MG63 (cell line): ENCODE results near the gene MBNL1. TPM values are rescaled to one million over a fixed set of nuclear protein-coding genes. Genes with fewer than 3 reads are reported as not detected.
A peak's percentile ranks its signal among the peaks of the same experiment; 100 is the strongest.

Experiments used
- DNase-seq: peaks from one replicate; pipeline ENCODE4 v3.0.0-alpha.2; 2020
- H3K27me3 ChIP-seq: fragments of 250-450 bp; sonication (Bioruptor Pico); 2 replicates; pipeline ENCODE4 v1.5.1; 2020; ENCODE audit warnings: mild to moderate bottlenecking, moderate library complexity
- H3K36me3 ChIP-seq: fragments of 250-450 bp; sonication (Bioruptor Pico); 2 replicates; pipeline ENCODE4 v1.5.1; 2020; ENCODE audit warnings: mild to moderate bottlenecking, moderate library complexity
- H3K4me3 ChIP-seq: fragments of 250-450 bp; sonication (Bioruptor Pico); 2 replicates; pipeline ENCODE4 v1.5.1; 2020; ENCODE audit warnings: mild to moderate bottlenecking, moderate library complexity
- H3K9me3 ChIP-seq: fragments of 250-450 bp; sonication (Bioruptor Pico); 2 replicates; pipeline ENCODE4 v1.5.1; 2020; ENCODE audit warnings: mild to moderate bottlenecking, moderate library complexity
- total RNA-seq: library from RNA; depleted of rRNA; stranded (reverse); fragments of >200 nt; shearing (Covaris generic); gene quantifications from 2 replicates; pipeline ENCODE4 v1.2.3, GENCODE V29; 2014; ENCODE audit warnings: low replicate concordance

MBNL1 gene
- total RNA-seq, 1 experiment from 2014 or later, result 171 TPM

GRCh38 chr3:152299249-152299976 is 30.7 kb downstream of the MBNL1 start:
- Histone ChIP-seq H3K4me3 (peak overlapping the region; percentile 40), H3K36me3 (peaks cover 67% of the 10 kb centered on the region), H3K27me3 (no peaks in the 10 kb centered on the region), H3K9me3 (no peaks in the 10 kb centered on the region)
- DNase-seq, result peak; percentile 51

- H3K4me3 ChIP-seq, result peak overlapping the region; percentile 40
- H3K9me3 ChIP-seq, result no peaks in the 10 kb centered on the region
- H3K36me3 ChIP-seq, result peaks cover 73% of the 10 kb centered on the region
- DNase-seq, result peak; percentile 29
- no peaks in the 10 kb centered on the region for H3K27me3 ChIP-seq
Observed at GRCh38 chr3:152300029-152300731, 31.5 kb downstream of the MBNL1 start.

- H3K36me3 ChIP-seq, result peaks cover 74% of the 10 kb centered on the region
- peak overlapping the region; percentile 40 for H3K4me3 ChIP-seq
- no peak for DNase-seq
- H3K27me3 ChIP-seq, result no peaks in the 10 kb centered on the region
- H3K9me3 ChIP-seq, result no peaks in the 10 kb centered on the region
Observed at GRCh38 chr3:152301745-152302181, 33.0 kb downstream of the MBNL1 start.

GRCh38 chr3:152302521-152303021 is 33.8 kb downstream of the MBNL1 start:
- peak; percentile 72 for DNase-seq
- H3K27me3 ChIP-seq, result no peaks in the 10 kb centered on the region
- peaks cover 82% of the 10 kb centered on the region for H3K36me3 ChIP-seq
- H3K4me3 ChIP-seq, result peak overlapping the region; percentile 40
- H3K9me3 ChIP-seq, result no peaks in the 10 kb centered on the region

- Histone ChIP-seq H3K9me3 (no peaks in the 10 kb centered on the region), H3K4me3 (no peak overlapping the region), H3K27me3 (no peaks in the 10 kb centered on the region), H3K36me3 (peaks cover 87% of the 10 kb centered on the region)
- no peak for DNase-seq
Observed at GRCh38 chr3:152304160-152304559, 35.4 kb downstream of the MBNL1 start.

GRCh38 chr3:152305075-152305474 is 36.3 kb downstream of the MBNL1 start:
- Histone ChIP-seq H3K9me3 (no peaks in the 10 kb centered on the region), H3K36me3 (peaks cover 82% of the 10 kb centered on the region), H3K27me3 (no peaks in the 10 kb centered on the region), H3K4me3 (no peak overlapping the region)
- no peak for DNase-seq

- Histone ChIP-seq H3K36me3 (peaks cover 71% of the 10 kb centered on the region), H3K4me3 (no peak overlapping the region), H3K27me3 (no peaks in the 10 kb centered on the region), H3K9me3 (no peaks in the 10 kb centered on the region)
- no peak for DNase-seq
Observed at GRCh38 chr3:152307829-152308474, 39.2 kb downstream of the MBNL1 start.

- Histone ChIP-seq H3K9me3 (no peaks in the 10 kb centered on the region), H3K36me3 (peaks cover 70% of the 10 kb centered on the region), H3K27me3 (no peaks in the 10 kb centered on the region), H3K4me3 (no peak overlapping the region)
- DNase-seq, result no peak
Observed at GRCh38 chr3:152308475-152308844, 39.7 kb downstream of the MBNL1 start.

GRCh38 chr3:152309031-152309430 is 40.3 kb downstream of the MBNL1 start:
- Histone ChIP-seq H3K36me3 (peaks cover 69% of the 10 kb centered on the region), H3K4me3 (no peak overlapping the region), H3K9me3 (no peaks in the 10 kb centered on the region), H3K27me3 (no peaks in the 10 kb centered on the region)
- DNase-seq, result no peak

GRCh38 chr3:152309535-152310307 is 41.0 kb downstream of the MBNL1 start:
- DNase-seq, result no peak
- Histone ChIP-seq H3K36me3 (peaks cover 67% of the 10 kb centered on the region), H3K4me3 (no peak overlapping the region), H3K9me3 (no peaks in the 10 kb centered on the region), H3K27me3 (no peaks in the 10 kb centered on the region)

GRCh38 chr3:152313430-152313829 is 44.7 kb downstream of the MBNL1 start:
- DNase-seq, result no peak
- Histone ChIP-seq H3K27me3 (no peaks in the 10 kb centered on the region), H3K4me3 (no peak overlapping the region), H3K9me3 (no peaks in the 10 kb centered on the region), H3K36me3 (peaks cover 55% of the 10 kb centered on the region)

- Histone ChIP-seq H3K9me3 (no peaks in the 10 kb centered on the region), H3K27me3 (no peaks in the 10 kb centered on the region), H3K36me3 (peaks cover 57% of the 10 kb centered on the region), H3K4me3 (no peak overlapping the region)
- no peak for DNase-seq
Observed at GRCh38 chr3:152313914-152314313, 45.2 kb downstream of the MBNL1 start.

- H3K9me3 ChIP-seq, result no peaks in the 10 kb centered on the region
- no peak for DNase-seq
- H3K27me3 ChIP-seq, result no peaks in the 10 kb centered on the region
- no peak overlapping the region for H3K4me3 ChIP-seq
- peaks cover 54% of the 10 kb centered on the region for H3K36me3 ChIP-seq
Observed at GRCh38 chr3:152314677-152315353, 46.1 kb downstream of the MBNL1 start.

GRCh38 chr3:152315623-152316022 is 46.9 kb downstream of the MBNL1 start:
- no peaks in the 10 kb centered on the region for H3K27me3 ChIP-seq
- DNase-seq, result no peak
- H3K9me3 ChIP-seq, result no peaks in the 10 kb centered on the region
- H3K36me3 ChIP-seq, result peaks cover 52% of the 10 kb centered on the region
- no peak overlapping the region for H3K4me3 ChIP-seq

- Histone ChIP-seq H3K9me3 (no peaks in the 10 kb centered on the region), H3K4me3 (no peak overlapping the region), H3K36me3 (peaks cover 50% of the 10 kb centered on the region), H3K27me3 (no peaks in the 10 kb centered on the region)
- no peak for DNase-seq
Observed at GRCh38 chr3:152316318-152316717, 47.6 kb downstream of the MBNL1 start.

- no peak for DNase-seq
- Histone ChIP-seq H3K4me3 (no peak overlapping the region), H3K27me3 (no peaks in the 10 kb centered on the region), H3K9me3 (no peaks in the 10 kb centered on the region), H3K36me3 (peaks cover 52% of the 10 kb centered on the region)
Observed at GRCh38 chr3:152317184-152317583, 48.5 kb downstream of the MBNL1 start.
